Measurements from ENCODE around the gene XAGE3. TPM values are rescaled to one million over a fixed set of nuclear protein-coding genes. Genes with fewer than 3 reads are reported as not detected.
"Not testable (repeated sequence)": the region's sequence is repeated elsewhere in the genome, so short reads cannot be mapped to it uniquely, and the experiment has no call there.

Gene XAGE3
- total RNA-seq, 2 donors from 2014 or later = not detected

DNA sequence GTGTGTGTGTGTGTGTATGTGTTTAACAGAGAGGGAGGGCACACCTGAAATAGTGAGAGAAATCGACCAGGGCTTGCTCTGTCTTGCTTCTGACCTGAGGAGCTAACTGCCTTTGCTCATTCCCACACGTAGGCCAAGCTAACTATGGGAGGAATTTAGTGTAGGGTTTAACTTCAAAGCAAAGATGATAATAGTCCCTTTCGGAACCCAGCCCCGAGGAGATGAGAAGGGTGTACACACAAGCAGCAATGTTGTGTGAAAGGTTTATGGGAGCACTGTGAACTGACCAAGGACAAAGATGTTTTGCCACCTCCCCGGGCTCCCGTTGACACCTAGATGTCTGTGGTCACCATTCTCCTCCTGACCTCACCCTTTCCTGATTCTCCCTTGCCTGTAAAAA is 8.5 kb upstream of the XAGE3 start:
- H3K4me3 ChIP-seq; DNase-seq; H3K27me3 ChIP-seq; H3K9me3 ChIP-seq; H3K9ac ChIP-seq (ENCODE audit: low read depth in 2 of 2, low read length in 2 of 2); intact Hi-C loops (cut with DNase I); H3K4me1 ChIP-seq; H3K36me3 ChIP-seq; H3K27ac ChIP-seq: not testable (repeated sequence)

DNA sequence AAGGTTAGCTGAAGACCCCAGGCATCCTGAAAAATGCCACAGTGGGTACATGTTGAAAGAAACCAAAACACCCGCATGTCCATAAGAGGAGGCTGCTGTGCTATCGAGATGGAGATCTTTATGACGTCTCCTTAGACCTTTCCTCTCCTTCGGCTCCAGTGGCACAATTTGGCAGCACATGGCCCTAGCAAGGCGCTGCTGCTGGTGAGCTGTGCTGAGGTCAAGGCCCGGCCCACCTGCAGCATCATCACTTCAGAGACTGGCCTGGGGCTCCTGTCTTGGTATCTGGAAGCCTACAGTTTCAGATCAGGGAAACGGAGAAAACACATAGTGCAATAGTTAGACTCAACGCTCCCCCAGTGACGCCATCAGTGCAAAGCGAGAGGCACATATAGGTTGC is 7.6 kb upstream of the XAGE3 start:
- intact Hi-C loops (cut with DNase I); H3K4me3 ChIP-seq; H3K27ac ChIP-seq; H3K36me3 ChIP-seq; H3K27me3 ChIP-seq; H3K4me1 ChIP-seq; H3K9ac ChIP-seq (ENCODE audit: low read depth in 2 of 2, low read length in 2 of 2); DNase-seq; H3K9me3 ChIP-seq: not testable (repeated sequence)

DNA sequence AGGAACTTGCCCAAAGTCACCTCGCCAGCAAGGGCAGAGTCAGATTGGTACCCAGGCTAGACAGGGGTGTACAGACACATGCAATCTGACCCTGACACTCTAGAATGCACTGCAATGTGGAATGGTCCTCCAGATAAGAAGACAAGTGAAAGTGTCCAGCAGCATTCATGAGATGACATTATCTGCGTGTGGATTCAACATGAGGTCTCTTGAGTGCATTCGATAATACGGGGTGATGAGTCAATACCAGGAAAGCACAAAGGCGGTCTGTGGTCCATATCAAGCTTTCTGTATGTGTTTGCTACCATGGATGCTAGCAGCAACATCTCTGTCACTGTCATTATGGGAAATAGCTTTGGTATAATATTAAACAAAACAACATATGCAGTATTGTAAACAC is 6.8 kb upstream of the XAGE3 start:
- Histone ChIP-seq H3K27ac (no peak overlapping the region), H3K27me3 (no peaks in the 10 kb centered on the region), H3K4me1 (no peaks in the 10 kb centered on the region), H3K36me3 (no peaks in the 10 kb centered on the region), H3K4me3 (no peak overlapping the region), H3K9me3 (no peaks in the 10 kb centered on the region), H3K9ac (ENCODE audit: low read depth in 2 of 2, low read length in 2 of 2) (no peak overlapping the region)
- intact Hi-C loops (cut with DNase I) = no loop called here
- DNase-seq = no peak
- TF ChIP-seq, protein P1, sequence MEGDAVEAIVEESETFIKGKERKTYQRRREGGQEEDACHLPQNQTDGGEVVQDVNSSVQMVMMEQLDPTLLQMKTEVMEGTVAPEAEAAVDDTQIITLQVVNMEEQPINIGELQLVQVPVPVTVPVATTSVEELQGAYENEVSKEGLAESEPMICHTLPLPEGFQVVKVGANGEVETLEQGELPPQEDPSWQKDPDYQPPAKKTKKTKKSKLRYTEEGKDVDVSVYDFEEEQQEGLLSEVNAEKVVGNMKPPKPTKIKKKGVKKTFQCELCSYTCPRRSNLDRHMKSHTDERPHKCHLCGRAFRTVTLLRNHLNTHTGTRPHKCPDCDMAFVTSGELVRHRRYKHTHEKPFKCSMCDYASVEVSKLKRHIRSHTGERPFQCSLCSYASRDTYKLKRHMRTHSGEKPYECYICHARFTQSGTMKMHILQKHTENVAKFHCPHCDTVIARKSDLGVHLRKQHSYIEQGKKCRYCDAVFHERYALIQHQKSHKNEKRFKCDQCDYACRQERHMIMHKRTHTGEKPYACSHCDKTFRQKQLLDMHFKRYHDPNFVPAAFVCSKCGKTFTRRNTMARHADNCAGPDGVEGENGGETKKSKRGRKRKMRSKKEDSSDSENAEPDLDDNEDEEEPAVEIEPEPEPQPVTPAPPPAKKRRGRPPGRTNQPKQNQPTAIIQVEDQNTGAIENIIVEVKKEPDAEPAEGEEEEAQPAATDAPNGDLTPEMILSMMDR (IDR thresholded peaks at IDR 0.05) = no peak

DNA sequence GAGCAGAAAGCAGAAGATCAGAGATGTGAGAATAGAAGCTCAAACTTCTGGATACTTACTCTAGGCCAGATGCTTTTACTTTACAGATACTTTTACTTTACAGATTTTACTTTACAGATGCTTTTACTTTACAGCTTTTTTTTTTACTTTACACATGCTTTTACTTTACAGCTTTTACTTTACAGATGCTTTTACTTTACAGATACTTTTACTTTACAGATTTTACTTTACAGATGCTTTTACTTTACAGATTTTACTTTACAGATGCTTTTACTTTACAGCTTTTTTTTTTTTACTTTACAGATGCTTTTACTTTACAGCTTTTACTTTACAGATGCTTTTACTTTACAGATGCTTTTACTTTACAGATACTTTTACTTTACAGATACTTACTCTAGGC is 5.9 kb upstream of the XAGE3 start:
- intact Hi-C loops (cut with DNase I); H3K9ac ChIP-seq (ENCODE audit: low read depth in 2 of 2, low read length in 2 of 2); H3K36me3 ChIP-seq; H3K27ac ChIP-seq; H3K4me1 ChIP-seq; H3K4me3 ChIP-seq; DNase-seq; H3K27me3 ChIP-seq; H3K9me3 ChIP-seq: not testable (repeated sequence)

DNA sequence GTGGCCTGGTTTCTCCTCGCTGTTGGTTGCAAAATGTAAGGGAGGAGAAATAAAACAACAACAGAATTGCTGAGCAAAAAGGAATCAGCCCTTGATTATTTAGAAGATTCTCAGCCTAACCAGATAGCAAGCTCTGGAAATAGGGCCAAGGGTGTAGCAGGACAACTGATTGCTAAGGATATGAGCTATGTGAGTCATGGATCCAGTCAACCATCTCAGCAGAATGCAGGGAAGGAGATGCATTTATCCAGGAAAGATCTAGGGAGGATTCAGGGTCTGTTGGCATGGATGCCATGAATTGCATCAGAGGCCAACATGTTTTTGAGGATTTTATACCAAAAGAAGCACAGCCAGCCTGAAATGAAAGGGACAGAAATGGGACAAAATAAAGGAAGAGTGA is 2.2 kb upstream of the XAGE3 start:
- DNase-seq = no peak
- H3K4me1 ChIP-seq = no peaks in the 10 kb centered on the region
- H3K9me3 ChIP-seq = no peaks in the 10 kb centered on the region
- intact Hi-C loops (cut with DNase I) = no loop called here
- no peak overlapping the region for H3K27ac ChIP-seq
- H3K9ac ChIP-seq (ENCODE audit: low read depth in 2 of 2, low read length in 2 of 2) = no peak overlapping the region
- H3K4me3 ChIP-seq = no peak overlapping the region
- TF ChIP-seq, protein P1 (IDR thresholded peaks at IDR 0.05) = no peak
- no peaks in the 10 kb centered on the region for H3K27me3 ChIP-seq
- no peaks in the 10 kb centered on the region for H3K36me3 ChIP-seq

DNA sequence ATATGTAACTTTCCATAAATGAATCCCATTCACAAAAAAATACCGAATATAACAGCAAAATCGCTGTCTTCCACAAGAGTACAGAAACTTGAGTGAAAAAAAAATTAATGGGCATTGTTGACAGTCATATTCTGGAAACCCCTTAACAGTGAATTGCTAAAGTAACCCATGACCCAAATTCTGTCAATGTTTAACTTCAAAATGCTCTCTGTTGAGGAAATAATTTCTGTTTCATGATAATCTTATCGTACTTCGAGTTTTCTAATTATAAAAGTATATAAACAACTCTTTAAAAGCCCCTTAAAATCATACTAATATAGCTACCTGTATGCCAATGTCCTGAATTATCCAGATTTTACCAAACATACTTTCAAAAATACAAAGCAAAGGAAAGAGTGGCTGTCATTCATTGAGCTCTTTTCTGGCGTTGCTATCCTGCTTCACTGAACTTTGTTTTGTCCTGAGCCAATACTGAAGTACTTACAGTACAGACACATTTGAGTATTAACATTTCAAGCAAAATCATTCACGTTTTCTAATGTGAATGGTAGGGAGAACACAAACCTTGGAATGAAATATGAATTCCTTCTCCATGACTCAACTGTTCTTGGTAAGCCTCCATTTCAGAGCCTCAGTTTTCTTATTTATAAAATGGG is 2.4 kb downstream of the XAGE3 start:
- Histone ChIP-seq H3K9me3 (no peaks in the 10 kb centered on the region), H3K36me3 (no peaks in the 10 kb centered on the region), H3K9ac (ENCODE audit: low read depth in 2 of 2, low read length in 2 of 2) (no peak overlapping the region), H3K27ac (no peak overlapping the region), H3K4me3 (no peak overlapping the region), H3K27me3 (no peaks in the 10 kb centered on the region), H3K4me1 (no peaks in the 10 kb centered on the region)
- no peak for DNase-seq
- TF ChIP-seq, protein P1 (IDR thresholded peaks at IDR 0.05) = no peak
- intact Hi-C loops (cut with DNase I) = no loop called here

DNA sequence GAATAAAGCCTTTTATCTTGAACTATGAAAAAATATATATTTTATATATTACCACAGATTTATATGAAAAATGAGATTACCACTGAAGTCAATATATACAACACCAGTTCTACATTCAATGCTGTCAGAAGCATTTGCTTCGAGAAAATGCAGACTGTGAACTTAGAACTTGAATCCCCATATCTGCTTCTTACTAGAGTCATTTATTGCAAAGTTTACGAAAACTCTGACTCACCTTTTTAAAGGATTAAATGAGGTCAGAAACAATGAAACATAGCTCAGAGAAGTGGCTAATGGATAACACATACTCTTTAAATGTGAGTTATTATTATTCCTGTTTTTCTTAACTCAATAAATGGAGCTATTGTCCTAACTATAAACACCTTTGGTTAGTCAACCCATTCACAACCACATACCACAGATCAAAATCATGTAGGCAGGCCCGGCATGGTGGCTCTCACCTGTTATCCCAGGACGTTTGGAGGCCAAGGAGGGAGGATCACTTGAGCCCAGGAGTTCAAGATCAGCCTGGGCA is 10.8 kb downstream of the XAGE3 start:
- H3K27me3 ChIP-seq; intact Hi-C loops (cut with DNase I); H3K27ac ChIP-seq; H3K9me3 ChIP-seq; H3K36me3 ChIP-seq; H3K4me3 ChIP-seq; H3K4me1 ChIP-seq; DNase-seq; H3K9ac ChIP-seq (ENCODE audit: low read depth in 2 of 2, low read length in 2 of 2): not testable (repeated sequence)
